GM12892 (cell line): Measurements from ENCODE around the gene LYPD6B.

Source experiments
- POLR2A ChIP-seq: IDR thresholded peaks from 2 replicates; pipeline ENCODE4 v1.6.1; 2011; ENCODE audit warnings: low read depth, low read length, control low read depth
- POLR2AphosphoS5 ChIP-seq: IDR thresholded peaks from 2 replicates; pipeline ENCODE4 v1.6.1; 2011; ENCODE audit warnings: low read depth, low read length, control low read depth
- TAF1 ChIP-seq: IDR thresholded peaks from 2 replicates; pipeline ENCODE4 v1.6.1; 2011; ENCODE audit warnings: low read depth, mild to moderate bottlenecking, control low read depth, low read length, borderline replicate concordance

GRCh38 chr2:149226790-149227189 lies 188.3 kb downstream of the LYPD6B start:
- TF ChIP-seq TAF1 (no peak), POLR2A (no peak), POLR2AphosphoS5 (no peak)
